Activated CD4-positive, alpha-beta T cell treated with anti-CD3 and anti-CD28 coated beads, Interleukin-2, amount 50 U/mL, for 48 hours (primary cell): ENCODE data around the gene DAPK3.
"Not testable (repeated sequence)": the region's sequence is repeated elsewhere in the genome, so short reads cannot be mapped to it uniquely, and the experiment has no call there.

Experiments
- DNase-seq, 2 experiments: peaks; one replicate each; pipeline ENCODE4 v3.0.0-alpha.2; 2020

Gene DAPK3

GRCh38 chr19:3952755-3953276, 18.1 kb downstream of the DAPK3 start:
- DNase-seq: not testable (repeated sequence)

GRCh38 chr19:3950871-3951861, 19.7 kb downstream of the DAPK3 start:
- DNase-seq: no peak

GRCh38 chr19:3949997-3950859, 20.7 kb downstream of the DAPK3 start:
- DNase-seq: no peak

- no peak for DNase-seq
Measured at GRCh38 chr19:3949294-3949693, 21.6 kb downstream of the DAPK3 start.

GRCh38 chr19:3947316-3947933, 23.5 kb downstream of the DAPK3 start:
- not testable (repeated sequence) for DNase-seq

- no peak for DNase-seq
Measured at GRCh38 chr19:3945838-3946237, 25.1 kb downstream of the DAPK3 start.

- DNase-seq: no peak
Measured at GRCh38 chr19:3944018-3944721, 26.7 kb downstream of the DAPK3 start.

- no peak for DNase-seq
Measured at GRCh38 chr19:3942790-3943409, 28.0 kb downstream of the DAPK3 start.

- not testable (repeated sequence) for DNase-seq
Measured at GRCh38 chr19:3938300-3938950, 32.5 kb downstream of the DAPK3 start.

GRCh38 chr19:3936506-3937442, 34.1 kb downstream of the DAPK3 start:
- no peak for DNase-seq

GRCh38 chr19:3932931-3933810, 37.7 kb downstream of the DAPK3 start, which contains the start of gene NMRK2:
Gene NMRK2, plus strand, starts transcription at chr19:3933069. Its CDS starts 603 bp downstream, at chr19:3933672.
- peak; percentile 5 to 11 for DNase-seq

- DNase-seq: no peak
Measured at GRCh38 chr19:3931041-3931440, 39.9 kb downstream of the DAPK3 start.

GRCh38 chr19:3923912-3924311, 47.0 kb downstream of the DAPK3 start:
- DNase-seq: no peak

- DNase-seq: no peak
Measured at GRCh38 chr19:3923096-3923758, 47.7 kb downstream of the DAPK3 start.

GRCh38 chr19:3919793-3920192, 51.1 kb downstream of the DAPK3 start:
- DNase-seq: no peak

- DNase-seq: no peak
Measured at GRCh38 chr19:3916033-3916432, 54.9 kb downstream of the DAPK3 start.

- no peak for DNase-seq
Measured at GRCh38 chr19:3914199-3914598, 56.7 kb downstream of the DAPK3 start.

- no peak for DNase-seq
Measured at GRCh38 chr19:3910105-3910504, 60.8 kb downstream of the DAPK3 start.
